Naive B cell (primary cell): ENCODE data around the gene GPN2. TPM values are rescaled to one million over a fixed set of nuclear protein-coding genes. Genes with fewer than 3 reads are reported as not detected.

ENCODE experiments used
- ATAC-seq, 2 donors: fragments of 150-1000 bp; cut with Tn5 transposase; 2 replicates each; pipeline ENCODE4 v1.10.0; 2021; ENCODE audit warnings: low read depth in 2 of 2, mild to moderate bottlenecking in 2 of 2, moderate library complexity in 2 of 2
- DNase-seq: peaks from one replicate; pipeline ENCODE4 v3.0.0; 2022
- H3K27ac Mint-ChIP-seq, 6 donors: one replicate each; pipeline ENCODE4 v1.8.0; 2020 to 2022; ENCODE audit warnings: mild to moderate bottlenecking in 6 of 6, mixed read lengths in 6 of 6, moderate library complexity in 5 of 6, inconsistent platforms in 2 of 6
- H3K27me3 Mint-ChIP-seq, 3 donors: one replicate each; pipeline ENCODE4 v1.8.0; 2021 to 2022; ENCODE audit warnings: mixed read lengths in 3 of 3, mild to moderate bottlenecking in 1 of 3
- H3K36me3 Mint-ChIP-seq, 2 donors: one replicate each; pipeline ENCODE4 v1.8.0; 2020 to 2022; ENCODE audit warnings: mixed read lengths in 2 of 2, inconsistent platforms in 1 of 2, mild to moderate bottlenecking in 1 of 2
- H3K4me1 Mint-ChIP-seq, 3 donors: one replicate each; pipeline ENCODE4 v1.8.0; 2020 to 2022; ENCODE audit warnings: mixed read lengths in 3 of 3, inconsistent platforms in 1 of 3, mild to moderate bottlenecking in 1 of 3, moderate library complexity in 1 of 3
- H3K4me3 Mint-ChIP-seq, 8 donors: one replicate each; pipeline ENCODE4 v1.8.0; 2020 to 2022; ENCODE audit warnings: mild to moderate bottlenecking in 8 of 8, mixed read lengths in 8 of 8, moderate library complexity in 8 of 8, inconsistent platforms in 2 of 8
- H3K9me3 Mint-ChIP-seq, 7 donors: one replicate each; pipeline ENCODE4 v1.8.0; 2020 to 2022; ENCODE audit warnings: mixed read lengths in 7 of 7, mild to moderate bottlenecking in 5 of 7, inconsistent platforms in 2 of 7, moderate library complexity in 1 of 7
- polyA plus RNA-seq, 6 donors: library from polyadenylated mRNA; unstranded; fragments of 300-500 nt; fragmentation: Illumina TruSeq; gene quantifications; one replicate each; pipeline ENCODE4 v1.2.3, GENCODE V29; 2021; ENCODE audit warnings: low read depth in 6 of 6

The GPN2 gene
- polyA plus RNA-seq, 6 donors from 2014 or later: 3.4 to 15.1 (median 10.1) TPM

GRCh38 chr1:26861889-26862378 is 28.1 kb downstream of the GPN2 start:
- Mint-ChIP-seq H3K4me1 (peaks cover 17 to 37% (median 23%) of the 10 kb centered on the region in 3 donors), H3K36me3 (no peaks in the 10 kb centered on the region), H3K4me3 (peak overlapping the region in 5 of 8 donors; percentile 19 to 88 (median 74)), H3K9me3 (no peaks in the 10 kb centered on the region), H3K27me3 (no peaks in the 10 kb centered on the region), H3K27ac (no peak overlapping the region)
- DNase-seq: no peak
- no peak for ATAC-seq

- no peaks in the 10 kb centered on the region for H3K9me3 Mint-ChIP-seq
- no peak for ATAC-seq
- H3K27me3 Mint-ChIP-seq: no peaks in the 10 kb centered on the region
- H3K4me3 Mint-ChIP-seq: peak overlapping the region in 2 of 8 donors; percentile 20 to 88
- H3K27ac Mint-ChIP-seq: no peak overlapping the region
- no peaks in the 10 kb centered on the region for H3K36me3 Mint-ChIP-seq
- peaks cover 17 to 37% (median 23%) of the 10 kb centered on the region in 3 donors for H3K4me1 Mint-ChIP-seq
- no peak for DNase-seq
Observed at GRCh38 chr1:26861286-26861701, 28.8 kb downstream of the GPN2 start.

GRCh38 chr1:26858891-26859640 is 31.0 kb downstream of the GPN2 start:
- H3K27me3 Mint-ChIP-seq: no peaks in the 10 kb centered on the region
- no peaks in the 10 kb centered on the region for H3K9me3 Mint-ChIP-seq
- H3K4me3 Mint-ChIP-seq: no peak overlapping the region
- no peaks in the 10 kb centered on the region for H3K36me3 Mint-ChIP-seq
- DNase-seq: no peak
- no peak for ATAC-seq
- H3K27ac Mint-ChIP-seq: no peak overlapping the region
- H3K4me1 Mint-ChIP-seq: peaks cover 9 to 21% (median 9%) of the 10 kb centered on the region in 3 donors

- no peaks in the 10 kb centered on the region for H3K36me3 Mint-ChIP-seq
- DNase-seq: no peak
- peaks cover 2 to 12% (median 2%) of the 10 kb centered on the region in 3 donors for H3K4me1 Mint-ChIP-seq
- ATAC-seq: no peak
- H3K9me3 Mint-ChIP-seq: no peaks in the 10 kb centered on the region
- H3K27ac Mint-ChIP-seq: no peak overlapping the region
- no peak overlapping the region for H3K4me3 Mint-ChIP-seq
- H3K27me3 Mint-ChIP-seq: no peaks in the 10 kb centered on the region
Observed at GRCh38 chr1:26858160-26858559, 31.9 kb downstream of the GPN2 start.

- Mint-ChIP-seq H3K4me3 (no peak overlapping the region), H3K27me3 (no peaks in the 10 kb centered on the region), H3K4me1 (peaks cover 0 to 10% (median 5%) of the 10 kb centered on the region in 3 donors), H3K9me3 (no peaks in the 10 kb centered on the region), H3K27ac (no peak overlapping the region), H3K36me3 (no peaks in the 10 kb centered on the region)
- DNase-seq: no peak
- no peak for ATAC-seq
Observed at GRCh38 chr1:26857473-26858060, 32.5 kb downstream of the GPN2 start.

- peaks cover 3 to 4% of the 10 kb centered on the region in 2 donors for H3K36me3 Mint-ChIP-seq
- no peaks in the 10 kb centered on the region for H3K9me3 Mint-ChIP-seq
- DNase-seq (no peak), ATAC-seq (no peak)
- H3K4me3 Mint-ChIP-seq: no peak overlapping the region
- peaks cover 0 to 5% (median 5%) of the 10 kb centered on the region in 3 donors for H3K4me1 Mint-ChIP-seq
- no peaks in the 10 kb centered on the region for H3K27me3 Mint-ChIP-seq
- H3K27ac Mint-ChIP-seq: no peak overlapping the region
Observed at GRCh38 chr1:26856604-26857469, 33.2 kb downstream of the GPN2 start.

- H3K27me3 Mint-ChIP-seq: no peaks in the 10 kb centered on the region
- H3K9me3 Mint-ChIP-seq: no peaks in the 10 kb centered on the region
- no peak for DNase-seq
- H3K4me3 Mint-ChIP-seq: no peak overlapping the region
- H3K4me1 Mint-ChIP-seq: peaks cover 0 to 5% (median 0%) of the 10 kb centered on the region in 3 donors
- no peak for ATAC-seq
- H3K36me3 Mint-ChIP-seq: peaks cover 8 to 9% of the 10 kb centered on the region in 2 donors
- H3K27ac Mint-ChIP-seq: no peak overlapping the region
Observed at GRCh38 chr1:26856181-26856580, 33.9 kb downstream of the GPN2 start.

GRCh38 chr1:26855636-26856035 is 34.4 kb downstream of the GPN2 start:
- no peak overlapping the region for H3K4me3 Mint-ChIP-seq
- no peak overlapping the region for H3K27ac Mint-ChIP-seq
- ATAC-seq: no peak
- H3K4me1 Mint-ChIP-seq: peaks cover 0 to 5% (median 0%) of the 10 kb centered on the region in 3 donors
- peaks cover 8 to 12% of the 10 kb centered on the region in 2 donors for H3K36me3 Mint-ChIP-seq
- H3K9me3 Mint-ChIP-seq: no peaks in the 10 kb centered on the region
- no peaks in the 10 kb centered on the region for H3K27me3 Mint-ChIP-seq
- DNase-seq: no peak

- DNase-seq (no peak), ATAC-seq (no peak)
- Mint-ChIP-seq H3K27ac (no peak overlapping the region), H3K9me3 (no peaks in the 10 kb centered on the region), H3K4me3 (no peak overlapping the region), H3K36me3 (peaks cover 8 to 15% of the 10 kb centered on the region in 2 donors), H3K27me3 (no peaks in the 10 kb centered on the region), H3K4me1 (peaks cover 0 to 5% (median 0%) of the 10 kb centered on the region in 3 donors)
Observed at GRCh38 chr1:26854906-26855305, 35.2 kb downstream of the GPN2 start.

GRCh38 chr1:26853600-26853999 is 36.5 kb downstream of the GPN2 start:
- DNase-seq (no peak), ATAC-seq (no peak)
- Mint-ChIP-seq H3K27ac (no peak overlapping the region), H3K9me3 (no peaks in the 10 kb centered on the region), H3K27me3 (no peaks in the 10 kb centered on the region), H3K4me3 (no peak overlapping the region), H3K36me3 (peaks cover 8 to 22% of the 10 kb centered on the region in 2 donors), H3K4me1 (peaks cover 0 to 5% (median 0%) of the 10 kb centered on the region in 3 donors)

- Mint-ChIP-seq H3K27me3 (no peaks in the 10 kb centered on the region), H3K36me3 (peaks cover 8 to 27% of the 10 kb centered on the region in 2 donors), H3K4me3 (no peak overlapping the region), H3K9me3 (no peaks in the 10 kb centered on the region), H3K4me1 (peaks cover 0 to 5% (median 0%) of the 10 kb centered on the region in 3 donors), H3K27ac (no peak overlapping the region)
- ATAC-seq (peak; percentile 96 to 98), DNase-seq (peak; percentile 77)
Observed at GRCh38 chr1:26853156-26853555, 36.9 kb downstream of the GPN2 start.

- H3K27ac Mint-ChIP-seq: no peak overlapping the region
Observed at GRCh38 chr1:26852701-26853100, 37.4 kb downstream of the GPN2 start.

GRCh38 chr1:26851106-26851684 is 38.9 kb downstream of the GPN2 start:
- Mint-ChIP-seq H3K9me3 (no peaks in the 10 kb centered on the region), H3K4me3 (no peak overlapping the region), H3K27ac (peak overlapping the region in 1 of 6 donors; percentile 73), H3K4me1 (peaks cover 0 to 5% (median 0%) of the 10 kb centered on the region in 3 donors), H3K27me3 (no peaks in the 10 kb centered on the region), H3K36me3 (peaks cover 13 to 35% of the 10 kb centered on the region in 2 donors)
- DNase-seq: no peak
- no peak for ATAC-seq

More at GRCh38 chr1:26852701-26853100, 37.4 kb downstream of the GPN2 start:
- H3K4me1 Mint-ChIP-seq: peaks cover 0 to 5% (median 0%) of the 10 kb centered on the region in 3 donors
- no peaks in the 10 kb centered on the region for H3K27me3 Mint-ChIP-seq
- H3K9me3 Mint-ChIP-seq: no peaks in the 10 kb centered on the region
- no peak for ATAC-seq
- no peak for DNase-seq
- H3K4me3 Mint-ChIP-seq: peak overlapping the region in 1 of 8 donors; percentile 5
- peaks cover 10 to 31% of the 10 kb centered on the region in 2 donors for H3K36me3 Mint-ChIP-seq
